ENCODE data around the gene FAM131C.
A peak's percentile ranks its signal among the peaks of the same experiment; 100 is the strongest.

GRCh38 chr1:16067127-16067768 is 6.2 kb downstream of the FAM131C start:
- TF ChIP-seq CTCF (tag by site-specific recombination; IDR thresholded peaks at IDR 0.05) (no peak), ATF2 (tag by site-specific recombination; IDR thresholded peaks at IDR 0.05; ENCODE audit: low read depth) (peak; percentile 56; the same call in 1 of the 2 replicates), ZNF777 (tag by site-specific recombination; IDR thresholded peaks at IDR 0.05; ENCODE audit: borderline replicate concordance) (no peak), ZNF747 (tag by site-specific recombination; IDR thresholded peaks at IDR 0.05) (no peak), ZFP37 (tag by site-specific recombination; IDR thresholded peaks at IDR 0.05) (no peak), ZNF488 (tag by site-specific recombination; IDR thresholded peaks at IDR 0.05) (no peak), ZNF48 (tag by site-specific recombination; IDR thresholded peaks at IDR 0.05) (no peak)
